Cardiac fibroblast (primary cell): ENCODE results near the gene TXNL4A.

ENCODE experiments used
- DNase-seq, 2 donors: peaks; one replicate each; pipeline versions ENCODE4 v3.0.0 to v3.0.0-alpha.2; 2010; ENCODE audit warnings: low read depth in 2 of 2
- H3K4me3 ChIP-seq, 2 donors: replicated peaks in 1 of 2; 1 replicate in 1 of 2; 2 replicates in 1 of 2; pipeline ENCODE4 v1.5.1; 2011; ENCODE audit warnings: low read depth in 2 of 2, low read length in 2 of 2, mild to moderate bottlenecking in 2 of 2, moderate library complexity in 1 of 2
- CTCF ChIP-seq: IDR thresholded peaks from one replicate; pipeline ENCODE4 v1.5.1; 2011; ENCODE audit warnings: low read depth, mild to moderate bottlenecking, low read length, inconsistent platforms

TXNL4A gene

GRCh38 chr18:79952456-79952995 lies 35.8 kb downstream of the TXNL4A start:
- no peak for DNase-seq
- TF ChIP-seq CTCF: no peak
- H3K4me3 ChIP-seq: peak overlapping the region; percentile 60 to 72

GRCh38 chr18:79951545-79952455 lies 36.6 kb downstream of the TXNL4A start, which contains the start of gene SLC66A2:
Gene SLC66A2, minus strand, starts transcription at chr18:79951653. Its CDS starts 727 bp downstream, at chr18:79950926.
- no peak for TF ChIP-seq CTCF
- peak within 1 kb of the TSS; percentile 60 to 72 for H3K4me3 ChIP-seq
- peak; percentile 83 to 91 for DNase-seq

GRCh38 chr18:79950515-79951341 lies 37.6 kb downstream of the TXNL4A start:
- H3K4me3 ChIP-seq: peak overlapping the region; percentile 58 to 72
- no peak for TF ChIP-seq CTCF
- DNase-seq: peak; percentile 25 to 36

- peak; percentile 32 to 36 for DNase-seq
- H3K4me3 ChIP-seq: peak overlapping the region; percentile 58 to 72
- no peak for TF ChIP-seq CTCF
These were observed 38.5 kb downstream of the TXNL4A start for GRCh38 chr18:79949697-79950487.

- no peak for DNase-seq
- TF ChIP-seq CTCF: no peak
- no peak overlapping the region for H3K4me3 ChIP-seq
These were observed 39.5 kb downstream of the TXNL4A start for GRCh38 chr18:79948719-79949411.
